Measurements from ENCODE around the gene FOXA1.

Gene FOXA1

DNA sequence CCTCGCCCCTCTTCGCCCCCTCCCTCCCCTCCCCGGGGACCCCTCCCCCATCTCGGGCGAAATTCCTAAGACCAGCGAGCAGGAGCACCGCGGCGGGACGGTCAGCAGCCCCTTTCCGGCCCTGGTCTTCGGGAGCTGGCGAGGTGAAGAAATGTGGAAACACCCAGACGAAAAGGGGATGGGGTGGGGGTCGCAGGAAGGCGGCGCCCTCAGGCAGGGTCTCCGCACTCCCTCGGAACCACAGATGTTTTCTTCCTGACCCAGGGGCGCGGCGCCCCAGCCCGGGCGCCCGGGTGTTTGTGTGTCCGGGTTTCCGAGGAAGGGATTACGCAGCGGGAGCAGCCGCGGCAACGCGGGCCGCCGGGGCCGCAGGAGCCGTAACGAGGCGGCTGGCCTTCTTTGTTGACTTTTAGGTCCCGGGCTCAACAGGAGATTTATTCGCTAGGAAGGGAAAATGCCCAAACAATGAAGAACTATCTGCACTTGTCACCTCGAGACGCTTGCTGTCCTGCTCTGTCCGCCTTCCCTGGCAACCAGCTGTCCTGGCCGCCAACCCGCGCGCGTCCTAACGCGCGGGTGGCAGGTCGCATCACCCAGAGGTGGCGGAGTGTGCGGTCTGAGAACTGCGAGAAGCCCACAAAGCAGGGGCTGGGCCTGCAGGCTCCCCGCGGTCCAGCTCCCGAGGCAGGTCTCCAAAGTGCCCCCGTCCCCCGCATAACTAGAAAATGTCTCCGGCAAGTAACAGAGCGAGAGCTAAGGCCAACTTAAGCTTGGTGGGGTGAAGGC, 7.0 kb downstream of the FOXA1 start:
- DNase-seq: no peak
- TF ChIP-seq, protein P1, sequence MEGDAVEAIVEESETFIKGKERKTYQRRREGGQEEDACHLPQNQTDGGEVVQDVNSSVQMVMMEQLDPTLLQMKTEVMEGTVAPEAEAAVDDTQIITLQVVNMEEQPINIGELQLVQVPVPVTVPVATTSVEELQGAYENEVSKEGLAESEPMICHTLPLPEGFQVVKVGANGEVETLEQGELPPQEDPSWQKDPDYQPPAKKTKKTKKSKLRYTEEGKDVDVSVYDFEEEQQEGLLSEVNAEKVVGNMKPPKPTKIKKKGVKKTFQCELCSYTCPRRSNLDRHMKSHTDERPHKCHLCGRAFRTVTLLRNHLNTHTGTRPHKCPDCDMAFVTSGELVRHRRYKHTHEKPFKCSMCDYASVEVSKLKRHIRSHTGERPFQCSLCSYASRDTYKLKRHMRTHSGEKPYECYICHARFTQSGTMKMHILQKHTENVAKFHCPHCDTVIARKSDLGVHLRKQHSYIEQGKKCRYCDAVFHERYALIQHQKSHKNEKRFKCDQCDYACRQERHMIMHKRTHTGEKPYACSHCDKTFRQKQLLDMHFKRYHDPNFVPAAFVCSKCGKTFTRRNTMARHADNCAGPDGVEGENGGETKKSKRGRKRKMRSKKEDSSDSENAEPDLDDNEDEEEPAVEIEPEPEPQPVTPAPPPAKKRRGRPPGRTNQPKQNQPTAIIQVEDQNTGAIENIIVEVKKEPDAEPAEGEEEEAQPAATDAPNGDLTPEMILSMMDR (IDR thresholded peaks at IDR 0.05; ENCODE audit: low read depth, low read length): no peak
- Histone ChIP-seq H3K27me3 (peaks cover 97% of the 10 kb centered on the region), H3K4me1 (no peaks in the 10 kb centered on the region), H3K9me3 (no peaks in the 10 kb centered on the region), H3K4me3 (ENCODE audit: low read depth, low read length) (no peak overlapping the region), H3K36me3 (no peaks in the 10 kb centered on the region)

DNA sequence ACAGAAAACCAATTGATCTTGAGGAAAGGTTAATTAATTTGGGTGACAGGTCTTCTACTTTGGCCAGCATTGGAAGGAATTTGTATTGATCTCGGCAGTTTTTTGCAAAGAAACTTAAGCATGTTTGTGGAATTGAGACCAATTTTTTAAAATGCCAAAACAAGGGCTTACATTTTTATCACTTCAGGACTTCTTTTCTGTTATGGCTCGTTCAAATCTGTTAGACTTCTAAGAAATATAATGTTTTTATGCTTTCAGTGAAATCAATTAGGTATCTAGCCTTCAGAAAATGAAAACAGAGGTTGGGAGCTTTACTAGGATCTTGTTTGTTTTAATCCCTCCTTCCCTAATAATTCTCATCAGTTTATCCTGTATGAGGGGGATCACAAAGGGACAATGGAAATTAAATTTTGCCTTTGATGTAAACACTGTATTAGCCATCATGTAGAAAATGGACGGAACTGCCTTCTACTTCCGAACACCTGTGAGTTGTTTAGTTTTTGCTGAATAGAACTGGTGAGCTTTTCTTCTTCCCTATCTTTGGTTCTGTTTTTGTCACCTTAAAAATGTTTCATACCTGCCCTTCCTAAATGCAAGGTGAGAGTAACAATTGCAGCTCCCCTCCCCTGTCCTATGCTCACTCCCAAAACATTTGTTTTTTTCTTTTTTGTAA, 7.8 kb downstream of the FOXA1 start:
- H3K4me3 ChIP-seq (ENCODE audit: low read depth, low read length): no peak overlapping the region

DNA sequence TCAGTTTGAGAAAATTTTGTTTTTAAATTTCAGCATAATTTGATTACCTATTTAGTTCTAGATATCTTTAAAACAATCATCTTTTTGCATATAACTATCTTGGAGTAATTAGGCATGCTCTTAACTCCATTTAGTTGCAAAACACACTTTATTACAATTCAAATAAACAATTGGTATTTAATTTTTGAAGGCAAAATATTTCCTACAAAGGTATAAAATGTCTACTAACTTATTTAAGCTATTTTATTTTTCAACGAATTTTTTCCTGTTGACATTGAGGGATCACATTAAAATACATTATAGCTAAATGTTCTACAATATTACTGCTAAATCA, 8.3 kb downstream of the FOXA1 start:
- Histone ChIP-seq H3K27me3 (peaks cover 97% of the 10 kb centered on the region), H3K4me1 (no peaks in the 10 kb centered on the region), H3K9me3 (no peaks in the 10 kb centered on the region), H3K4me3 (ENCODE audit: low read depth, low read length) (no peak overlapping the region), H3K36me3 (no peaks in the 10 kb centered on the region)
- DNase-seq: no peak
- TF ChIP-seq, protein P1 (IDR thresholded peaks at IDR 0.05; ENCODE audit: low read depth, low read length): no peak

More for the DNA sequence above, 7.8 kb downstream of the FOXA1 start:
- H3K27me3 ChIP-seq: peaks cover 97% of the 10 kb centered on the region
- no peak for DNase-seq
- TF ChIP-seq, protein P1 (IDR thresholded peaks at IDR 0.05; ENCODE audit: low read depth, low read length): no peak
- no peaks in the 10 kb centered on the region for H3K9me3 ChIP-seq
- no peaks in the 10 kb centered on the region for H3K36me3 ChIP-seq
- H3K4me1 ChIP-seq: no peaks in the 10 kb centered on the region

DNA sequence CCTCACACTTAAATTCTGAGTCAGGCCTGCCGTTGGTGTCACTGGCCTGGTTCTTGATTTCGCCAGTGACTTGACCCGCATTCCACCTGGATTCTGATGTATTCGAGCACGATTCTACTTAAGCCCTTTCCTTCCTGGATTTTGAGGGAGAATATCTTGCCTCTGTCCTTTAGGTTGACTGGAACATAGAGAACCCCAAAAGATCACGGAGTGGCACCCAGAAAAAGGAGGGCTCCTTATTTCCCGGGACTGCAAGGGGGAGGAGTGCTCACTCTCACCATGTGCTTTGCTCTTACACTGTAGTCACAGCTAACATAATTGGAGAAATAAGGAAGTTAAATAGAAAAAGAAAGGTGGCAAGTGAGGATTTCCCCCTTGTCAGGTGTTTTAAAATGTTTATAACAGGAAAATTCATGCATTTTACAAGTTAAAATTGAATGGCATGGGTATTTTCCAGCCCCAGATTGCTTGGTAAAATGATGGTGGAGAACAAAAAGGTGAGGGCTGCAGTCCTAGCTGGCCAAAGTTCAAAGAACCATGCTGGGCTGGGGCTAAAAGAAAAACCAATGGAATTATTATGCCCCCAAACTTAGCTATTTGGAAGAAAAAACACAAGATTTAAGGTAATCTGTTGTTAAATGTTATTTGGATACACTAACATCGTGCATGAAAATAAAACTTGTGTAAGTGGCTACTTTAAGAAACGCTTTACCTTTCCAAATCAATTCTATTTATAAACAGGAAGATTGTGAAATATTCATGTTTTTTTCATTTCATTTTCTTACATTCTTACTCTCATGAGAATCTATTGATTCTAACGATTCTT, 8.9 kb downstream of the FOXA1 start:
- Histone ChIP-seq H3K36me3 (no peaks in the 10 kb centered on the region), H3K4me1 (no peaks in the 10 kb centered on the region), H3K9me3 (no peaks in the 10 kb centered on the region), H3K4me3 (ENCODE audit: low read depth, low read length) (no peak overlapping the region), H3K27me3 (peaks cover 93% of the 10 kb centered on the region)
- TF ChIP-seq, protein P1 (IDR thresholded peaks at IDR 0.05; ENCODE audit: low read depth, low read length): no peak
- DNase-seq: no peak

DNA sequence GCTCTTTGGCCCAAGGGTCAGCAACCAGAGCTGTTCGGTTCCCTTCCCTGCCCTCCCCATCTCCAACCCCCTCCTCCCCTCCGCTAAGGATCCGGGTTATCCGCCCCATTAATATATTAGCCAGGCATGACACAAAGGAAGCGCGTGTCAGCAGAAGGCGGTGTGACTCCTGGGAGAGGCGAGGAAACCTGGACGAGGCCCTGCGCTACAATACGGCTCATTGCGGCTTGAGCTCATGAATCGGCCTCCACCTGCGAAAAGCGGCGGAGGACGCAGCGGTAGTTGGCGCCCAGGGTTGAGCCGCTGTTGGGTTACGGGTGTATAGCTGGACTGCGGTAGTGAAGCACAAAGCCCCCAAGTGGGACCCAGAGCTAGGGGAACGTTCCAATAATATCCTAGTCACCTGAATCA, 9.9 kb downstream of the FOXA1 start:
- Histone ChIP-seq H3K27me3 (peaks cover 90% of the 10 kb centered on the region), H3K9me3 (no peaks in the 10 kb centered on the region), H3K4me3 (ENCODE audit: low read depth, low read length) (no peak overlapping the region), H3K36me3 (no peaks in the 10 kb centered on the region), H3K4me1 (no peaks in the 10 kb centered on the region)
- TF ChIP-seq, protein P1 (IDR thresholded peaks at IDR 0.05; ENCODE audit: low read depth, low read length): no peak
- no peak for DNase-seq
